ENCODE results near the gene ZNF526.

Gene ZNF526

GRCh38 chr19:42193294-42193693, 26.8 kb upstream of the ZNF526 start:
- TF ChIP-seq POLR2AphosphoS5 (IDR thresholded peaks at IDR 0.05; ENCODE audit: low read depth) (no peak), GABPA (IDR thresholded peaks at IDR 0.05; ENCODE audit: low read depth) (no peak), CTCF (IDR thresholded peaks at IDR 0.05; ENCODE audit: insufficient read depth, low read length) (no peak), REST (IDR thresholded peaks at IDR 0.05; ENCODE audit: insufficient replicate concordance, low read depth) (no peak), SPI1 (IDR thresholded peaks at IDR 0.05; ENCODE audit: borderline replicate concordance, low read depth) (no peak)
- H3K27me3 ChIP-seq (ENCODE audit: insufficient read depth, poor library complexity, severe bottlenecking): no peaks in the 10 kb centered on the region
- no peak for DNase-seq (ENCODE audit: low read depth in 1 of 2, low spot score in 1 of 2)
- no peak overlapping the region for H3K27ac ChIP-seq (replicated peaks)
- no peak overlapping the region for H3K4me3 ChIP-seq (replicated peaks; ENCODE audit: insufficient read depth, low read length)

GRCh38 chr19:42193706-42194105, 26.4 kb upstream of the ZNF526 start:
- H3K27ac ChIP-seq (replicated peaks): no peak overlapping the region
- H3K4me3 ChIP-seq (replicated peaks; ENCODE audit: insufficient read depth, low read length): no peak overlapping the region
- no peak for DNase-seq (ENCODE audit: low read depth in 1 of 2, low spot score in 1 of 2)
- TF ChIP-seq REST (IDR thresholded peaks at IDR 0.05; ENCODE audit: insufficient replicate concordance, low read depth) (no peak), POLR2AphosphoS5 (IDR thresholded peaks at IDR 0.05; ENCODE audit: low read depth) (no peak), GABPA (IDR thresholded peaks at IDR 0.05; ENCODE audit: low read depth) (no peak), SPI1 (IDR thresholded peaks at IDR 0.05; ENCODE audit: borderline replicate concordance, low read depth) (no peak), CTCF (IDR thresholded peaks at IDR 0.05; ENCODE audit: insufficient read depth, low read length) (no peak)
- no peaks in the 10 kb centered on the region for H3K27me3 ChIP-seq (ENCODE audit: insufficient read depth, poor library complexity, severe bottlenecking)

- Histone ChIP-seq H3K4me3 (replicated peaks; ENCODE audit: insufficient read depth, low read length) (no peak overlapping the region), H3K27ac (replicated peaks) (peak overlapping the region; percentile 98), H3K27me3 (ENCODE audit: insufficient read depth, poor library complexity, severe bottlenecking) (no peaks in the 10 kb centered on the region)
- no peak for TF ChIP-seq GABPA (IDR thresholded peaks at IDR 0.05; ENCODE audit: low read depth)
- no peak for TF ChIP-seq CTCF (IDR thresholded peaks at IDR 0.05; ENCODE audit: insufficient read depth, low read length)
- no peak for TF ChIP-seq POLR2AphosphoS5 (IDR thresholded peaks at IDR 0.05; ENCODE audit: low read depth)
- no peak for TF ChIP-seq SPI1 (IDR thresholded peaks at IDR 0.05; ENCODE audit: borderline replicate concordance, low read depth)
- TF ChIP-seq REST (IDR thresholded peaks at IDR 0.05; ENCODE audit: insufficient replicate concordance, low read depth): no peak
- no peak for DNase-seq (ENCODE audit: low read depth in 1 of 2, low spot score in 1 of 2)
Measured at GRCh38 chr19:42196011-42197001, 23.8 kb upstream of the ZNF526 start.
